Sigmoid colon (tissue), 4 donors: ENCODE measurements around the gene LSG1.

Experiments
- CTCF ChIP-seq, 4 experiments: fragments of 450-650 bp in 3 of 4; fragments of 200-600 bp in 1 of 4; IDR thresholded peaks; one replicate each; pipeline ENCODE4 v1.5.1; 2016 to 2019; ENCODE audit warnings: antibody characterized with exemption in 4 of 4, mild to moderate bottlenecking in 3 of 4, moderate library complexity in 2 of 4
- POLR2AphosphoS5 ChIP-seq, 4 donors: sonication (generic); formaldehyde crosslinking; IDR thresholded peaks; one replicate each; pipeline ENCODE4 v1.6.1; 2017; ENCODE audit warnings: antibody characterized with exemption in 4 of 4

GRCh38 chr3:194713299-194714136 is 41.5 kb upstream of the LSG1 start:
- no peak for TF ChIP-seq POLR2AphosphoS5 (IDR thresholded peaks at IDR 0.05)
- TF ChIP-seq CTCF (IDR thresholded peaks at IDR 0.05): no peak
